Endothelial cell of umbilical vein (primary cell): ENCODE data around the gene MFSD6. TPM values are rescaled to one million over a fixed set of nuclear protein-coding genes. Genes with fewer than 3 reads are reported as not detected.

Experiments used
- BruUV-seq: library from RNA; stranded (reverse); fragments of 400-500 nt; replicated peaks from 2 replicates; lab custom pipeline; 2021; lab: Mats Ljungman, UMichigan
- CTCF ChIA-PET: fragments of 300-600, 350-600 bp; sonication (Branson Sonifier 250); formaldehyde crosslinking; loops from one replicate; lab custom pipeline; 2021; ENCODE audit warnings: antibody characterized with exemption, inconsistent platforms; lab: Charles Lee
- POLR2A ChIA-PET: fragments of 300-600, 350-600 bp; sonication (Branson Sonifier 250); formaldehyde crosslinking; loops from one replicate; lab custom pipeline; 2021; ENCODE audit warnings: antibody characterized with exemption, inconsistent platforms; lab: Charles Lee
- DNase-seq: peaks from one replicate; pipeline ENCODE4 v3.0.0-alpha.2; 2011; ENCODE audit warnings: low read depth, low spot score
- FAIRE-seq: peaks from 2 replicates; lab custom pipeline; 2011; peaks lifted over from hg19 to GRCh38; lab: Jason Lieb, UNC
- H2AFZ ChIP-seq: 2 replicates; pipeline ENCODE4 v1.6.0; 2012; ENCODE audit warnings: low read depth, low read length, control low read depth, inconsistent platforms
- H3K27ac ChIP-seq: 2 replicates; pipeline ENCODE4 v1.5.1; 2011; ENCODE audit warnings: low read depth, mild to moderate bottlenecking, control low read depth, low read length, moderate library complexity; ENCODE audit not compliant: insufficient read depth
- H3K27me3 ChIP-seq, 2 experiments: 2 replicates each; pipeline versions ENCODE4 v1.6.0 to v1.6.1; 2011; ENCODE audit warnings: low read length in 2 of 2, mixed read lengths in 1 of 2; ENCODE audit not compliant: control insufficient read depth in 2 of 2, insufficient read depth in 2 of 2
- H3K36me3 ChIP-seq, 2 experiments: 2 replicates in 1 of 2; 3 replicates in 1 of 2; pipeline ENCODE4 v1.5.1; 2011; ENCODE audit warnings: low read length in 2 of 2, mild to moderate bottlenecking in 1 of 2, moderate library complexity in 1 of 2; ENCODE audit not compliant: control insufficient read depth in 2 of 2, insufficient read depth in 2 of 2; ENCODE audit errors: extremely low read depth in 1 of 2
- H3K4me1 ChIP-seq: 3 replicates; pipeline ENCODE4 v1.5.1; 2011; ENCODE audit warnings: mild to moderate bottlenecking, low read length; ENCODE audit not compliant: control insufficient read depth, insufficient read depth; ENCODE audit errors: extremely low read depth
- H3K4me2 ChIP-seq: 2 replicates; pipeline ENCODE4 v1.6.1; 2011; ENCODE audit warnings: low read length, control low read depth, mixed read lengths; ENCODE audit not compliant: insufficient read depth
- H3K4me3 ChIP-seq, 3 experiments: fragments of 200-600 bp in 1 of 3; sonication (generic), shearing (Covaris generic) in 1 of 3; replicated peaks in 1 of 3; 2 replicates each; pipeline ENCODE4 v1.5.1; 2011 to 2016; ENCODE audit warnings: control low read depth in 3 of 3, low read length in 3 of 3, mild to moderate bottlenecking in 2 of 3, inconsistent platforms in 1 of 3, low read depth in 1 of 3, moderate library complexity in 1 of 3; ENCODE audit not compliant: insufficient read depth in 1 of 3
- H3K79me2 ChIP-seq: 2 replicates; pipeline ENCODE4 v1.6.0; 2012; ENCODE audit warnings: low read length, inconsistent platforms; ENCODE audit not compliant: control insufficient read depth, insufficient read depth
- H3K9ac ChIP-seq: replicated peaks from 2 replicates; pipeline ENCODE3; 2011; ENCODE audit warnings: low read length, control low read depth; ENCODE audit not compliant: insufficient read depth; ENCODE audit errors: extremely low read depth
- H3K9me1 ChIP-seq: replicated peaks from 3 replicates; pipeline ENCODE4 v1.6.0; 2011; ENCODE audit warnings: mild to moderate bottlenecking, low read length; ENCODE audit not compliant: control insufficient read depth, insufficient read depth; ENCODE audit errors: extremely low read depth
- H3K9me3 ChIP-seq: replicated peaks from 2 replicates; pipeline ENCODE4 v1.5.1; 2012; ENCODE audit warnings: low read length, inconsistent platforms; ENCODE audit not compliant: control insufficient read depth, insufficient read depth
- H4K20me1 ChIP-seq: replicated peaks from 2 replicates; pipeline ENCODE3; 2011; ENCODE audit warnings: mild to moderate bottlenecking, low read length; ENCODE audit not compliant: control insufficient read depth, insufficient read depth; ENCODE audit errors: extremely low read depth
- CTCF ChIP-seq, 2 donors: IDR thresholded peaks; 1 replicate in 1 of 2; 2 replicates in 1 of 2; pipeline ENCODE4 v1.5.1; 2011; ENCODE audit warnings: low read length in 2 of 2, mild to moderate bottlenecking in 2 of 2, moderate library complexity in 2 of 2, control low read depth in 1 of 2, inconsistent platforms in 1 of 2, low read depth in 1 of 2; ENCODE audit not compliant: insufficient read depth in 1 of 2; ENCODE audit errors: extremely low read depth in 1 of 2
- EZH2 ChIP-seq: IDR thresholded peaks from 2 replicates; pipeline ENCODE4 v1.6.1; 2012; ENCODE audit warnings: borderline replicate concordance, low read depth, mild to moderate bottlenecking, moderate library complexity, low read length, inconsistent platforms; ENCODE audit not compliant: severe bottlenecking
- FOS ChIP-seq: IDR thresholded peaks from 2 replicates; pipeline ENCODE4 v1.6.1; 2011; ENCODE audit warnings: mild to moderate bottlenecking, low read length, moderate library complexity, borderline replicate concordance; ENCODE audit not compliant: insufficient read depth
- GATA2 ChIP-seq: IDR thresholded peaks from 2 replicates; pipeline ENCODE4 v1.7.0; 2011; ENCODE audit warnings: low read depth, mild to moderate bottlenecking, moderate library complexity, mixed read lengths, low read length; ENCODE audit not compliant: insufficient read length, insufficient read depth
- JUN ChIP-seq: IDR thresholded peaks from 2 replicates; pipeline ENCODE4 v1.6.1; 2011; ENCODE audit warnings: borderline replicate concordance, low read depth; ENCODE audit not compliant: insufficient read length, insufficient read depth
- MAX ChIP-seq: IDR thresholded peaks from 2 replicates; pipeline ENCODE4 v1.6.1; 2011; ENCODE audit not compliant: insufficient read depth, insufficient read length
- MYC ChIP-seq: IDR thresholded peaks from one replicate; pipeline ENCODE4 v1.6.1; 2011; ENCODE audit warnings: mild to moderate bottlenecking, low read depth, low read length
- POLR2A ChIP-seq: IDR thresholded peaks from 2 replicates; pipeline ENCODE4 v1.6.1; 2012; ENCODE audit warnings: low read depth, mild to moderate bottlenecking, control low read depth, low read length
- POLR2AphosphoS5 ChIP-seq: IDR thresholded peaks from 2 replicates; pipeline ENCODE4 v1.6.1; 2012; ENCODE audit warnings: low read depth, mild to moderate bottlenecking, control low read depth, low read length, moderate library complexity; ENCODE audit not compliant: insufficient read depth
- dilution Hi-C: fragments of 300-500 bp; cut with MboI; formaldehyde crosslinking; loops from one replicate; pipeline ENCODE4 v1.15.0; 2019; ENCODE audit warnings: low sequenced_read_pairs; ENCODE audit not compliant: extremely low pct_ligation_motif_present
- intact Hi-C: fragments of 100-400 bp; cut with micrococcal nuclease; formaldehyde crosslinking; loops from one replicate; pipeline ENCODE4 v1.10.0; 2022
- polyA plus RNA-seq, 4 experiments: library from polyadenylated mRNA; depleted of rRNA in 3 of 4; stranded (reverse) in 3 of 4; unstranded in 1 of 4; fragments of >200 nt; gene quantifications; 2 replicates each; pipeline versions ENCODE4 v1.2.1 to v1.2.3, GENCODE V29; 2011 to 2012; ENCODE audit warnings: missing spikeins in 1 of 4
- total RNA-seq: library from RNA; stranded (reverse); gene quantifications from 2 replicates; pipeline ENCODE4 v1.2.3, GENCODE V29; 2021

The MFSD6 gene
- total and polyA plus RNA-seq, 2 donors (not counting 3 experiments of a cell fraction or from before 2014, with no cell fraction given), result 4.3 to 4.5 TPM

GRCh38 chr2:190379249-190379964 lies 28.7 kb upstream of the MFSD6 start:
- Histone ChIP-seq H3K9me3 (no peaks in the 10 kb centered on the region), H3K36me3 (no peaks in the 10 kb centered on the region), H3K4me1 (no peaks in the 10 kb centered on the region), H3K4me3 (no peak overlapping the region), H3K9me1 (no peaks in the 10 kb centered on the region), H3K27ac (no peak overlapping the region), H3K79me2 (no peaks in the 10 kb centered on the region), H3K27me3 (peaks cover 0 to 4% of the 10 kb centered on the region in 2 experiments), H2AFZ (no peak overlapping the region), H3K9ac (no peak overlapping the region), H4K20me1 (no peaks in the 10 kb centered on the region), H3K4me2 (no peak overlapping the region)
- ChIA-PET POLR2A (no interaction called here), CTCF (interaction anchor here (1.3 to 1.5 kb wide), 2 partner anchors 11 to 132 kb away, joined by 3 to 5 read pairs; no protein-coding TSS in a partner anchor)
- intact Hi-C loops, result no loop called here
- BruUV-seq, result no TSS peak
- no peak for TF ChIP-seq EZH2
- TF ChIP-seq MAX, result no peak
- TF ChIP-seq POLR2A, result no peak
- TF ChIP-seq GATA2, result no peak
- TF ChIP-seq POLR2AphosphoS5, result no peak
- TF ChIP-seq CTCF (IDR thresholded peaks at IDR 0.05; ENCODE audit: extremely low read depth in 1 of 2, insufficient read depth in 1 of 2, low read depth in 1 of 2, low read length in 2 of 2), result no peak
- TF ChIP-seq FOS, result no peak
- TF ChIP-seq JUN, result no peak
- TF ChIP-seq MYC, result no peak
- no peak for FAIRE-seq
- no peak for DNase-seq
- dilution Hi-C loops, result no loop called here
